HEK293 (cell line): ENCODE data around the gene TLE6.
A peak's percentile ranks its signal among the peaks of the same experiment; 100 is the strongest.

Source experiments
- CTCF ChIA-PET: fragments of 350-600 bp; formaldehyde crosslinking; extraction: SDS; loops from one replicate; lab custom pipeline; 2021; ENCODE audit warnings: antibody characterized with exemption; lab: Yijun Ruan, JAX
- POLR2A ChIA-PET: fragments of 300-600 bp; formaldehyde crosslinking; extraction: SDS; loops from one replicate; lab custom pipeline; 2020; ENCODE audit warnings: antibody characterized with exemption, inconsistent platforms; lab: Yijun Ruan, JAX
- H3K27ac ChIP-seq: fragments of 200-500 bp; sonication (Bioruptor generic); 2 replicates; pipeline ENCODE4 v1.5.1; 2014; ENCODE audit warnings: low read depth, low read length, control low read depth, inconsistent platforms; ENCODE audit errors: extremely low read depth
- H3K36me3 ChIP-seq, 2 experiments: fragments of 200-500 bp in 1 of 2; sonication (Bioruptor generic) in 1 of 2; 1 replicate in 1 of 2; 2 replicates in 1 of 2; pipeline ENCODE4 v1.5.1; 2014 to 2017; ENCODE audit warnings: inconsistent platforms in 2 of 2, low read length in 2 of 2; ENCODE audit not compliant: control insufficient read depth in 2 of 2, insufficient read depth in 1 of 2
- H3K4me1 ChIP-seq: fragments of 200-500 bp; sonication (Bioruptor generic); 2 replicates; pipeline ENCODE4 v1.5.1; 2014; ENCODE audit warnings: mild to moderate bottlenecking, low read length, inconsistent platforms; ENCODE audit not compliant: control insufficient read depth, insufficient read depth
- H3K4me3 ChIP-seq: 2 replicates; pipeline ENCODE4 v1.5.1; 2011; ENCODE audit warnings: low read depth, mild to moderate bottlenecking, control low read depth, low read length, moderate library complexity
- H3K9me3 ChIP-seq: fragments of 200-500 bp; sonication (Bioruptor generic); 2 replicates; pipeline ENCODE4 v1.5.1; 2014; ENCODE audit warnings: low read depth, low read length, inconsistent platforms; ENCODE audit not compliant: control insufficient read depth, insufficient read depth
- FEZF1 ChIP-seq: fragments of 450-650 bp; formaldehyde crosslinking; IDR thresholded peaks from 2 replicates; pipeline ENCODE4 v1.5.1; 2016; ENCODE audit warnings: missing biosample characterization, missing genetic modification characterization
- KLF17 ChIP-seq: fragments of 450-650 bp; formaldehyde crosslinking; IDR thresholded peaks from 2 replicates; pipeline ENCODE4 v1.5.1; 2016; ENCODE audit warnings: missing biosample characterization, missing genetic modification characterization
- PBX3 ChIP-seq: sonication (generic); formaldehyde crosslinking; IDR thresholded peaks from 2 replicates; pipeline ENCODE4 v1.8.1; 2022; ENCODE audit warnings: mild to moderate bottlenecking, moderate library complexity, missing genetic modification reagents
- SCRT2 ChIP-seq: fragments of 450-650 bp; formaldehyde crosslinking; IDR thresholded peaks from 2 replicates; pipeline ENCODE4 v1.5.1; 2016; ENCODE audit warnings: missing biosample characterization, missing genetic modification characterization
- SP2 ChIP-seq: fragments of 450-650 bp; formaldehyde crosslinking; IDR thresholded peaks from 2 replicates; pipeline ENCODE4 v1.5.1; 2016; ENCODE audit warnings: missing biosample characterization, missing genetic modification characterization
- TRIM28 ChIP-seq: IDR thresholded peaks from 2 replicates; pipeline ENCODE4 v1.6.1; 2011; ENCODE audit warnings: low read length, control low read depth, borderline replicate concordance
- ZBTB11 ChIP-seq: fragments of 450-650 bp; formaldehyde crosslinking; conservative IDR thresholded peaks from 2 replicates; pipeline ENCODE4 v1.5.1; 2016; ENCODE audit warnings: low read depth, missing biosample characterization, missing genetic modification characterization
- ZBTB26 ChIP-seq: fragments of 450-650 bp; formaldehyde crosslinking; optimal IDR thresholded peaks from 2 replicates; pipeline ENCODE3; 2016; ENCODE audit warnings: missing biosample characterization, mild to moderate bottlenecking, missing genetic modification characterization
- ZBTB6 ChIP-seq: fragments of 450-650 bp; formaldehyde crosslinking; IDR thresholded peaks from 2 replicates; pipeline ENCODE4 v1.5.1; 2017; ENCODE audit warnings: missing biosample characterization, missing genetic modification characterization
- ZIC2 ChIP-seq: fragments of 450-650 bp; formaldehyde crosslinking; IDR thresholded peaks from 2 replicates; pipeline ENCODE4 v1.5.1; 2016; ENCODE audit warnings: missing biosample characterization, missing genetic modification characterization
- ZNF10 ChIP-seq: fragments of 450-650 bp; formaldehyde crosslinking; IDR thresholded peaks from 2 replicates; pipeline ENCODE4 v1.5.1; 2017; ENCODE audit warnings: missing biosample characterization, missing genetic modification characterization
- ZNF112 ChIP-seq: fragments of 450-650 bp; formaldehyde crosslinking; IDR thresholded peaks from 2 replicates; pipeline ENCODE4 v1.5.0; 2017; ENCODE audit warnings: missing biosample characterization, missing genetic modification characterization
- ZNF157 ChIP-seq: fragments of 450-650 bp; formaldehyde crosslinking; IDR thresholded peaks from 2 replicates; pipeline ENCODE4 v1.5.1; 2016; ENCODE audit warnings: missing biosample characterization, missing genetic modification characterization
- ZNF223 ChIP-seq: fragments of 450-650 bp; formaldehyde crosslinking; IDR thresholded peaks from 2 replicates; pipeline ENCODE4 v1.5.1; 2016; ENCODE audit warnings: missing biosample characterization, missing genetic modification characterization
- ZNF398 ChIP-seq: fragments of 450-650 bp; formaldehyde crosslinking; IDR thresholded peaks from 2 replicates; pipeline ENCODE4 v1.5.1; 2017; ENCODE audit warnings: missing biosample characterization, missing genetic modification characterization
- ZNF423 ChIP-seq: fragments of 450-650 bp; formaldehyde crosslinking; IDR thresholded peaks from 2 replicates; pipeline ENCODE4 v1.5.1; 2016; ENCODE audit warnings: missing biosample characterization, missing genetic modification characterization
- ZNF513 ChIP-seq: fragments of 450-650 bp; IDR thresholded peaks from 2 replicates; pipeline ENCODE4 v1.5.1; 2018; ENCODE audit warnings: missing biosample characterization, missing genetic modification characterization
- ZNF529 ChIP-seq: fragments of 450-650 bp; formaldehyde crosslinking; IDR thresholded peaks from 2 replicates; pipeline ENCODE4 v1.5.1; 2017; ENCODE audit warnings: missing genetic modification characterization, missing biosample characterization; ENCODE audit not compliant: insufficient replicate concordance
- ZNF548 ChIP-seq: fragments of 450-650 bp; formaldehyde crosslinking; IDR thresholded peaks from 2 replicates; pipeline ENCODE4 v1.5.1; 2016; ENCODE audit warnings: missing biosample characterization, missing genetic modification characterization
- ZNF621 ChIP-seq: fragments of 450-650 bp; formaldehyde crosslinking; IDR thresholded peaks from 2 replicates; pipeline ENCODE4 v1.5.1; 2017; ENCODE audit warnings: missing biosample characterization, missing genetic modification characterization
- ZNF626 ChIP-seq: fragments of 450-650 bp; sonication (Bioruptor Pico); formaldehyde crosslinking; IDR thresholded peaks from 2 replicates; pipeline ENCODE4 v1.5.1; 2018; ENCODE audit warnings: missing biosample characterization, missing genetic modification characterization, inconsistent platforms
- ZSCAN30 ChIP-seq: fragments of 450-650 bp; IDR thresholded peaks from 2 replicates; pipeline ENCODE4 v1.5.1; 2018; ENCODE audit warnings: missing biosample characterization, mild to moderate bottlenecking, missing genetic modification characterization, moderate library complexity
- ZSCAN4 ChIP-seq: fragments of 450-650 bp; formaldehyde crosslinking; IDR thresholded peaks from 2 replicates; pipeline ENCODE4 v1.5.1; 2017; ENCODE audit warnings: missing biosample characterization, missing genetic modification characterization

TLE6 gene

GRCh38 chr19:3036119-3036976 lies 59.0 kb downstream of the TLE6 start:
- H3K4me1 ChIP-seq, result peaks cover 8% of the 10 kb centered on the region; the same call in 1 of the 2 replicates
- no peaks in the 10 kb centered on the region for H3K9me3 ChIP-seq
- ChIA-PET CTCF (interaction anchor here (0.5 to 2.7 kb wide), 16 partner anchors 9 to 244 kb away, joined by 3 to 23 read pairs (median 3); no protein-coding TSS in a partner anchor), POLR2A (interaction anchor here (0.7 to 3.8 kb wide), 25 partner anchors 9 to 1307 kb away, joined by 3 to 37 read pairs (median 4); partner anchors contain the start of genes MPND, TLE5, TLE6 and ZNF57)
- H3K36me3 ChIP-seq, result no peaks in the 10 kb centered on the region
- peak overlapping the region; percentile 42 for H3K4me3 ChIP-seq
- peak overlapping the region; percentile 96 for H3K27ac ChIP-seq
- TF ChIP-seq ZNF626 (no peak), SCRT2 (tag by site-specific recombination) (no peak), ZNF621 (tag by site-specific recombination) (no peak), ZNF157 (no peak), ZNF529 (no peak), TRIM28 (no peak), PBX3 (CRISPR knock-in tag) (peak; percentile 91), ZNF548 (tag by site-specific recombination) (0 out of 2 replicates have a peak, but pooled peaks have one; percentile 37), ZIC2 (tag by site-specific recombination) (peak; percentile 99), ZNF10 (no peak), ZNF513 (tag by site-specific recombination) (no peak), ZSCAN4 (tag by site-specific recombination) (peak; percentile 44; the same call in 1 of the 2 replicates), ZNF112 (no peak), ZNF423 (tag by site-specific recombination) (peak; percentile 82; the same call in 1 of the 2 replicates), FEZF1 (tag by site-specific recombination) (peak; percentile 47; the same call in 1 of the 2 replicates), ZSCAN30 (peak; percentile 70), ZBTB6 (tag by site-specific recombination) (peak; percentile 38; the same call in 1 of the 2 replicates), KLF17 (tag by site-specific recombination) (peak; percentile 71; the same call in 1 of the 2 replicates), ZBTB26 (peak; percentile 76), ZNF223 (tag by site-specific recombination) (no peak; the same call in 1 of the 2 replicates), SP2 (tag by site-specific recombination) (peak; percentile 80), ZNF398 (tag by site-specific recombination) (peak; percentile 97), ZBTB11 (tag by site-specific recombination) (peak; percentile 46)
